Measurements from ENCODE around the gene TM7SF2.

The TM7SF2 gene

GRCh38 chr11:65111744-65112545 is at the start of gene TM7SF2:
TM7SF2 (plus strand) TSS chr11:65111872; CDS start chr11:65112016, 144 bp downstream.
- peak; percentile 95 for DNase-seq (ENCODE audit: low spot score)

DNA sequence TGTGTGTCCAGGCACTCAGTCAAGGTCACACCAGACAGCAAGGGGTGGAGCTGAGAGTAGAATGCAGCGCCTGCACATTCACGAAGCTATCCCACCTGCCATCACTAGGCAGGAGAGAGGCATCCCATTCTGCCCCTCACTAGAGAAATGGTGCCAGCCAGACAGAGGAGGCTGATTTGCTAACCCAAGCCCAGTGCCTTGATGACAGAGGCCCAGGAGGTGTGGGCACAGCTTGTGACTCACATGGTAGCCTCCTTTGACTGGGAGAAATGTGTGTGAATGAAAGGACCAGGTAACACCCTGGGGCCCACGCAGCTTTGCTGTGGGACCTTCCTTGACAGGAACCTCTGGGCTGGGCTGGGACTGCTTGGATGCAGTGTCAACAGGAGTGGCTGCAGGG is 48.1 kb upstream of the TM7SF2 start:
- no peak for DNase-seq (ENCODE audit: low spot score)

- DNase-seq (ENCODE audit: low spot score) = no peak
Observed at GRCh38 chr11:65064847-65065240, 46.8 kb upstream of the TM7SF2 start.

DNA sequence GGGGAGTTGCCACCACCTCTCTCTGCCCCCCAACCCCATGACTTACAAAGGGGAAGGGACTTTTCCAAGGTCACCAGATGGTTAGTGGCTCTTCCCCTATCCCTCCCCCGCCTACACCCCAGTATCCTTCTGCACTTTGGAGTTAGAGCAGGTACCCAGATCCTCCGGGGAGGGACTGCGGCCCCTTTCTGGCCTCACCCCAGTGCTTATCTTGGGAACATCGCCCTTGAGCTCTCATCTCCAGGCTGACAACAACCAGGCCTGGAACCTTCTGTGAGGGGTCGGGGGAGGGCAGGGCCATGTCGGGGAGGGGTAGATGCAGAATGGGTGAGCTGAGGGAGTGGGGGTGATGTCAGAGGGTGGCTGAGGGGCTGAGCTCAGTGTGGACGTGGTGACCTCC is 45.8 kb upstream of the TM7SF2 start:
- DNase-seq (ENCODE audit: low spot score) = no peak

DNA sequence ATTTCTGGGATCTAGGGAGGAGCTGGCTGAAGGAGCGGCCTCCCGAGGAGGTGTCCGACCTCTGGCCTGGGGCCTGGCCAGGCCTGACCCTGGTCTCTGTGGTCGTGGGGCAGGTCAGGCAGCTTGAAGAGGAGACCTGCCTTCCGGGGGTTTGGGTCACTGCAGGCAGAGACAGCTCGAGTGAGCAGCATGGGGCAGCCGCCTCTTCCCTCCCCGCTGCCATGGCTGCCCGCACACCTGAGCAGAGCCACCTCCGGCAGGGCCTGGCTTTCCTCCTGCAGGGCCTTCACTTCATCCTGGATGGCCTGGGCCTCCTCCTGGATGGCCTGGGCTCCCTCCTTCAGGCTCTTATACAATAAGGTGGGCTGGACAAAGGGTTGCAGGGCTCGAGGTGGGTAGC is 45.4 kb upstream of the TM7SF2 start:
- DNase-seq (ENCODE audit: low spot score) = no peak

- DNase-seq (ENCODE audit: low spot score) = no peak
Observed at GRCh38 chr11:65066805-65067291, 44.8 kb upstream of the TM7SF2 start.

DNA sequence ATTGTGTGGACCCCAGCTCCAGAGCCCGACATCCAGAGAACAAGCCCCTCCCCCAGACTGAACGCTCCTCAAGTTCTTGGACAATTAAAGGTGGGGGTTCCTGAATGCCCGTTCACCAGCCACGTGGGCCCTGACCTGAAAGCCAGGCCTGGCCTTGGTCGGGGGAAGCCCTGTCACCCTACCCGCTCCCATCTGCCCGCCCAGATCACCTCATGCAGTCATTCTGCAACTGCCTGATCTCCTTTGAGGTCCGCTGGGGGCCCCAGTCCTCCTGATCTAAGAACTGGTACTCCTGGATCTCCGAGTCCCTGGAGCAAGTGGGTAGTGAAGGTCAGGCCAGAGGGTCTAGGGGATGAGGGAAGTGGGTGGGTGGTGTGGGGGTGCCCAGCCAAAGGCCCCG is 44.2 kb upstream of the TM7SF2 start:
- DNase-seq (ENCODE audit: low spot score) = peak; percentile 9

DNA sequence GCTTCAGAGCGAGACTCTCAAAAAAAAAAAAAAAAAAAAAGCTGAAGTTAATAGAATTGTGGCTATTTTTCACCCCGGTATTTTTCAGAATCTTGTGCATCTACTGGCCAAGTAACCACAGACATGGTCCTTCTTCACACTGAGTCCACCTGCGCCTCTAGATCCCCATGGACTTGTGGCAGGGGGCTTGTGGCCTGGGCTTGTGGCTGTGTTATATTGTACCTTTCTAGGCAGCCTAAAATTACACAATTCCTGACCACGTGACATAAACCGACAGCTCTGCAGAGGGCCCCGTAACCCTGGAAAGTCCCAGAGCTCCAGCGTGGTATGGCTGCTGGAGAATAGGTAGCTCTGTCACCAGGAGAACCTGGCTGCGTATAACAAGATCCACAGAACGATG is 42.5 kb upstream of the TM7SF2 start:
- peak; percentile 4 for DNase-seq (ENCODE audit: low spot score)

DNA sequence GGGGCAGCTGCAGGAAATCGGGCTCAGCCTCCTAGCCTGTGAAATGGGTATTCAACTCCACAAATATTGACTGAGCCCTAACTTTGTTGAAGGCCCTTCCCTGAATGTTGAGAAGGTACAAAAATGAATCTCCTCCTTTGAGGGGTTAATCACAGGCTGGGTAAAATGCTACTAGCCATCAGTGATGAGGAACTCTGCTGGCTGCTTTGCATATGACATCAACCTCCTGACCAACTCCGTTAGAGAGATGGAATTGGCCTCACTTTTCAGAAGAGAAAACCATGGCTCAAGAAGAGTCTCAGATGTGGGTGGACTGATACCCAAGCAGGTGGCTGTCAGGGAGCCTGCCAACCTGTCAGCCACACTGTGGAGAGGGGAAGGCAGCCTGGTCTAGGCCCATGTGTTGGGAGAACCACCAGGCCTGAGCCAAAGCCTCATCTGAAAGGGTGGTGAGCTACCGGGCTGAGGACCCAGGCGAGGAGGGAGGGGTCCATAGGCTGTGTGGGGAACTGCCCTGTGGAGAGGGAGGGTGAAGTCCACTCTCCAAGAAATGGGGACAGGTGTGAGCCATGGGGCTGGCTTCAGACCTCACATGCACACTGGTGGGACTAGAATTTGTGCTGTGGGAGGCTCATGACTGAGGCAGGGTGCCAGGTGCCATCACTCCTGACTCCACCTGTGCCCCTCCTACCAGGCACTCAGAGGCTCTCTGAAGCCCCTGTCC is 39.6 kb upstream of the TM7SF2 start:
- DNase-seq (ENCODE audit: low spot score) = no peak

GRCh38 chr11:65072631-65072966 is 39.1 kb upstream of the TM7SF2 start:
- no peak for DNase-seq (ENCODE audit: low spot score)

DNA sequence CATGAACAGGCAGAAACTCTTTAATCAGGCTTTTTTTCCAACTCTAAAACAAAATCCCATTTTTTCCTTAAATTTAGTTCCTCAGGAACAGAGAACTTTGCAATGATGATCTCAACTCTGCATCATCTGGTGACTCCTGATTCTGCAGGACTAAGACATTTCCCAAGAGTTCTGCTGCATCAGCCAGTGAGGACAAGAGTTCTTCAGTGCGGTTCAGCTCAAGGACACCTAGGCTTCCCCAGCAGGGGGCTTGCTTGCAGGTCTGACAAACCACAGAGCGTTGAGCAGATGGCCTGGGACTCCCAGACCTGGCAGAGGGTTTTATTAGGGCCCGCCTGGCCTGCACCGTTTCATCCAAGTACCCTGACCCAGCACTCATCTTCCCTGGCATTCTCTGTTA is 34.2 kb upstream of the TM7SF2 start:
- DNase-seq (ENCODE audit: low spot score) = peak; percentile 56

- DNase-seq (ENCODE audit: low spot score) = peak; percentile 82
Observed at GRCh38 chr11:65078151-65078550, 33.5 kb upstream of the TM7SF2 start.

- DNase-seq (ENCODE audit: low spot score) = no peak
Observed at GRCh38 chr11:65078786-65079342, 32.8 kb upstream of the TM7SF2 start.

DNA sequence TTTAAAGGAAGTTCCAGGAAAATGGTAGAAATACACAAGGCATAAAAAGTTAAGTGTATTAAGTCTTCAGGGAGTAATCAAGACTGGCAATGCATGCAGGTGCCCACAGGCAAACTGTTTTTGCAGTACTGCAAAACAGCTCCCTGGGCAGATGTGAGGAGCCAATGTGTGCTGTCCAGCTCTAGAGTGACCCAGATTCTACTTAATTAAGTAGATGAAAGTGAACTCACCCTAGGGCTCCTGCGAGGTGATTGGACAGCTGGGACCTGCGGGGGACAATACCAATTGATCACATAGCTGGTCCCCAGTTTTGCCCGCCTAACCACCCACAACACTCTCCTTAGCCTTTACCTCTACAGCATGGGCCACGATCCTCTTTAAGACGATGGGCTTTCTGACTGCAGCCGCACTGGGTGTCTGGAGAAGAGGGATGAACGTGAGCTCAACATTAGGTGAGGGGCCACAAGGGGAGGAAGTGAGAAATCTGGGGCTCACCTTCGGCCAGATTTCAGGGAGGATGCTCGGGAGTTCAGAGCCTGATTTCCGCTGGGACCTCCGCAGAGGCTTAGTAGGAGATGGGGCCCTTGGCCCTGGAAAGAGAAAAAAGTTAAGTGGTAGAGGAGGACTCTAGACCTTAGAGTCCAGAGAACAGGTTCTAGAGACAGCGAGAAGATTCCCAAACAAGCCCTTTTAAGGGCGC is 28.4 kb upstream of the TM7SF2 start:
- DNase-seq (ENCODE audit: low spot score) = no peak

DNA sequence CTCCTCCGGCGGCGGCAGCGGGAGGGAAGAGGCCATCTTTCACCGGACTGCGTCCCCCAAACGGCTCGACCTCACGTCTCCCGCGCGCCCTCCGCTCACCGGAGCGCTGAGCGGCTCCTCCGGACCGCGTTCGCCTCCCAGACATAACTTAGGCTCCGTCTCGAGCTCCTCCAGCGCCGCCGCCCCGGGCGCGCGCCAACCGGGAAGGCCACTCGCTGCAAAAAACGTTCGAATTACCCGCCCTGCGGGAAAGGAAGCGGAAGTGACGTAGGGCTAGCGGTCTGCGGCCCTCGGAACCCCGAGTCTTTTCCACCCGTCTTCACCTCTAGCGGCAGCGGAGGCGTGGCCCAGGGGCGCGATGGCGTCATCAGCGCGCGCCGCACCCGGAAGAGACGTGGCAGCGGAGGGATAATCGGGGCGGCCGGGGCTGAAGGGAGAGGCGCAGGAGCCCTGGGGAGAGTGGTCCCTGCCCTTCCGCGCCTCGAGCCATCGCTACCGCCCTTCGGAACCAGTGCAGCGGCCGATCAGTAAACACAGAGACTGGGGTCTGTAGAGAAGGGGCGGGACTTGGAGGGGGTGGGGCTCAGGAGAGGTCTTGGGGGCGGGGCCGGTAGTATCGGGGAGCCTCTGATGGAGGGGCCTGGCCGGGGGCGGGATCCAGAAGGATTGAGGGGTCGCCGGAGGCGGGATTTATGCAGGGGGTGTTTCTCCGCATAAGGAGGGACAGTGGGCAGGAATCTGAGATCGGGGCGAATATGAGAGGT is 27.7 kb upstream of the TM7SF2 start, which contains the start of the genes CDCA5 and ZFPL1:
Gene CDCA5, minus strand, starts transcription at position 207 of the 764 bp plus-strand sequence. Its CDS starts 62 bp downstream, at position 145.
Gene ZFPL1, plus strand, starts transcription at position 389 of the 764 bp plus-strand sequence. CDS start 477 bp downstream, outside the sequence.
- peak; percentile 99 for DNase-seq (ENCODE audit: low spot score)

DNA sequence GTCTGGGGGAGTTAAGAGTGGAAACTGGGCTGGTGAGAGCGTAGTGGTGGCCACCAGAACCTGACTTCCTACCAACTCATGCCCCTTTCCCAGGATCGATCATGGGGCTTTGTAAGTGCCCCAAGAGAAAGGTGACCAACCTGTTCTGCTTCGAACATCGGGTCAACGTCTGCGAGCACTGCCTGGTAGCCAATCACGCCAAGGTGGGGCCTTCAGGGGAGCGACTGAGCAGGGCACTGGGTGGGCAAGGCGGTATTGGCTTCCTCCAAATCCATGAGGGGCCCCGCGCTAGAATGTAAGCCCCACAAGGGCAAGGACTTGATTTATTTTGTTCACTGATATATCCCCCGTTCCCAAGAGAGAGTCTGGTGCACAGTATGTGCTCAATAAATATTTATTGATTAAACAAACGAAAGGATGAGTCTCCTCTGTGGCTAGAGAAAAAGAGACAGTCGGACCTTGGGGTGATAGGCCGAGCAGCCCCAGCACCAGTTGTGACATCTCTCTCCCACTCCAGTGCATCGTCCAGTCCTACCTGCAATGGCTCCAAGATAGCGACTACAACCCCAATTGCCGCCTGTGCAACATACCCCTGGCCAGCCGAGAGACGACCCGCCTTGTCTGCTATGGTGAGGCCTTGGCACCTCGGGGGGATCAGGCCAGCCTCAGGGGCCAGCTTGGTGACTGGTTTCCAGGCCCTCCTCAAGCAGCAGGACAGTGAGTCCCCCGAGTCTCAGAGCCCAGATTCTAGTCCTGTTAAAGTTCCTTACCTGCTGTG is 26.9 kb upstream of the TM7SF2 start:
- DNase-seq (ENCODE audit: low spot score) = no peak

DNA sequence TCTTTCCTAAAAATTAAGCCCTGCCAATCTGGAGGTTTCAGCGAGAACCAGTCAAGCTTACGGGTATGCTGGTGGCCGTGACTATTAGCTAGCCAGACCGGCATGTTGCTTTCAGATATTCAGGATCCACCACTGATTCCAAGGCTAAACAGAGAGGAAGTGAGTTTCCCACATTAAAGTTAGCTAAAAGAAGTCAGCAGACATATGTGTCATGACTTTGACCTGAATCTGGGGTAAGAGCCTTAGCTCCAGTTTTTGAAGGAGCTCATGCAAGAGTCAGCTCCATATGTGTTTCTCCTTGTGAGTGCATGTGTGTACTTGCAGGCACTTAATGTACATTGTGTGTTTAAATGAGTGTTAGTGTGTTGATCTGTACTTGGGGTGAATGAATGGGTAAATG is 26.2 kb upstream of the TM7SF2 start:
- no peak for DNase-seq (ENCODE audit: low spot score)

- no peak for DNase-seq (ENCODE audit: low spot score)
Observed at GRCh38 chr11:65086809-65087208, 24.9 kb upstream of the TM7SF2 start.

GRCh38 chr11:65087216-65087615 is 24.5 kb upstream of the TM7SF2 start:
- no peak for DNase-seq (ENCODE audit: low spot score)

- DNase-seq (ENCODE audit: low spot score) = no peak
Observed at GRCh38 chr11:65087827-65088226, 23.8 kb upstream of the TM7SF2 start.

DNA sequence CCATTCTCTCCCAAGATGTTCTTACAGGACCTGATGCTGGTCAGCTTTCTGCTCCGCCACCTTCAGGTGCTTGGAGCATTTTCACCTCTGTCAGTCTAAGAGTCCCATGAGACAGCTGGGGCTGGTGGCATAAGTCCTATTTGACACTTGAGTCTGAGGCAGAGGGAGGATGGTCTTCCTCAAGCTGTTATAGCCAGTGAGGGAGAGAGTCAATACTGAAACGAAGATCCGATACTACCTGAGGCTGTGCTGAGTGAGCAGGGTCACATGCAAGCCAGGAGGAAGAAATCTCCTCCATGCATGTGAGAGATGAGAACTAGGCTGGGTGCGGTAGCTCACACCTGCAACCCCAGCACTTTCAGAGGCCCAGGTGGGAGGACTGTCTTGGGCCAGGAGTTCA is 22.1 kb upstream of the TM7SF2 start:
- DNase-seq (ENCODE audit: low spot score) = no peak
